ENCODE results near the gene GRIP1.

Gene GRIP1

DNA sequence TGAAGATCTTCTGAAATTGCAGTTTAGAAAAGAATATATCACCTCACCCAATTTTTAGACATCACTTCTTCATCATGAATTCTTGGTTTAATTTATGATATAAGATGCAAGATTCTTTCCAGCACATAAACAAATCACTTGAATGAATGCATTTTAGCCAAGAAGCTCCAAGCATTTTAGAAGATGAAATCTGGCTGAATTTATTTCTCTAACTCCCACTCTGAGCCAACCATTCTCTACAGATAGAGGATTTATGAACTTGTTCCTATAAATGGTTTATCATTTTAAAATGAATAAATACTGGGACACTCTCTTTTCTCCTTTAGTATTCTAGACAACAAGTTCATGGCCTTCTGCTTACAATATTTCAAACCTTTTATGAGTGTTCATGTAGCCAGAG, 71.7 kb downstream of the GRIP1 start:
- Histone ChIP-seq H3K9me3 (ENCODE audit: insufficient read depth, low read length) (no peaks in the 10 kb centered on the region), H3K27me3 (ENCODE audit: insufficient read depth, insufficient read length) (no peaks in the 10 kb centered on the region), H3K36me3 (ENCODE audit: insufficient read depth, insufficient read length, low read length) (no peaks in the 10 kb centered on the region), H3K9ac (ENCODE audit: insufficient read length, low read depth) (no peak overlapping the region), H3K4me3 (ENCODE audit: insufficient read length, low read depth) (no peak overlapping the region), H3K4me1 (ENCODE audit: insufficient read depth, insufficient read length) (no peaks in the 10 kb centered on the region)
- TF ChIP-seq YY1 (IDR thresholded peaks at IDR 0.05; ENCODE audit: insufficient read depth, insufficient read length): no peak
- no peak for DNase-seq (ENCODE audit: low read depth, low spot score)

- TF ChIP-seq YY1 (IDR thresholded peaks at IDR 0.05; ENCODE audit: insufficient read depth, insufficient read length): no peak
- TF ChIP-seq ZNF274 (IDR thresholded peaks at IDR 0.05; ENCODE audit: low read depth, low read length): no peak
- no peak for TF ChIP-seq SUZ12 (IDR thresholded peaks at IDR 0.05; ENCODE audit: extremely low read depth, insufficient read depth, insufficient read length)
- Histone ChIP-seq H3K36me3 (ENCODE audit: insufficient read depth, insufficient read length, low read length) (no peaks in the 10 kb centered on the region), H3K27me3 (ENCODE audit: insufficient read depth, insufficient read length) (no peaks in the 10 kb centered on the region), H3K9ac (ENCODE audit: insufficient read length, low read depth) (no peak overlapping the region), H3K4me1 (ENCODE audit: insufficient read depth, insufficient read length) (no peaks in the 10 kb centered on the region), H3K9me3 (ENCODE audit: insufficient read depth, low read length) (no peaks in the 10 kb centered on the region), H3K4me3 (ENCODE audit: insufficient read length, low read depth) (no peak overlapping the region)
- no peak for DNase-seq (ENCODE audit: low read depth, low spot score)
Measured at GRCh38 chr12:66605293-66605692, 73.6 kb downstream of the GRIP1 start.

DNA sequence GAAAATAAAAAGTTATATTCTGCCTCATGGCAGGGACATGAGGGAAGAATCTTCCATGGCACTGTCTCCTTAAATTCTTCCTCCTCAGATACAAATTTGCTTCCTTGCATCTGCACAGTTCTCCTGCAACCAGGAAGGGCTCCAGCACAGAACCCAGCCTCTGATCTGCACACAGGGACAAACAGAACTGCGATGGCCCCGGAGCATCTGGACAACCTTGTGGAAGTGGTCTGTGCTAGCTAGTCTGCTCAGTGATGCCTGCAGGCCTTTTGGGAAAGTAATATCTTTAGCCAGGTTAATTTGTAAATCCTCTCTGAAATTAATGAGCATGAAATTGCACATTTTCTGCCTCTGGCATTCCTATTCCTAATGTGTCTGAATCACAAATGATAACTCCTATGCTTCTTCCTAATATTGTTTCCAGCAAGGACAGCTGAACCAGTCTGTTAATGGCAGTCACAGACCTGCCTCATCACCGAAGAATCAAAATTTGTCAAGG, 74.8 kb downstream of the GRIP1 start:
- no peaks in the 10 kb centered on the region for H3K4me1 ChIP-seq (ENCODE audit: insufficient read depth, insufficient read length)
- H3K36me3 ChIP-seq (ENCODE audit: insufficient read depth, insufficient read length, low read length): no peaks in the 10 kb centered on the region
- no peaks in the 10 kb centered on the region for H3K27me3 ChIP-seq (ENCODE audit: insufficient read depth, insufficient read length)
- no peak for DNase-seq (ENCODE audit: low read depth, low spot score)
- H3K9me3 ChIP-seq (ENCODE audit: insufficient read depth, low read length): no peaks in the 10 kb centered on the region
- no peak overlapping the region for H3K9ac ChIP-seq (ENCODE audit: insufficient read length, low read depth)
- no peak for TF ChIP-seq ZNF274 (IDR thresholded peaks at IDR 0.05; ENCODE audit: low read depth, low read length)
- no peak overlapping the region for H3K4me3 ChIP-seq (ENCODE audit: insufficient read length, low read depth)

DNA sequence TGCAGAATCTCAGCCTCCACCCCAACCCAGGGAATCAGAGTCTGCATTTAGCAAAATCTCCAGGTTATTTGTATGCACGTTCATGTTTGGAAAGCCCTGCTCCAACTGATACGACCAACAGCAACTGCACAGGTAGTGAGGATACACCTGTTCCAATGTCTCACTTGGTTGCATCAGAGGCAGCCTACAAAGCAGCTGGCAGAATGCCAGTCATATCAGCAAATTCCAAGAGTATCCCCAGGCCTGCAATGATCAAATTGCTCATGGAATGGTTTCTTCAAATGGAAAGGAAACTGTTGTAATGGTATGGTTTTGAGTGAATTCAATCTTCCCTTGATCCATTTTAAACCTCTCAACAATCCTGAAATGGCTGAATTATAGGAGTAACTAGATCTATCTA, 75.4 kb downstream of the GRIP1 start:
- H3K4me1 ChIP-seq (ENCODE audit: insufficient read depth, insufficient read length): no peaks in the 10 kb centered on the region
- no peaks in the 10 kb centered on the region for H3K36me3 ChIP-seq (ENCODE audit: insufficient read depth, insufficient read length, low read length)
- TF ChIP-seq SUZ12 (IDR thresholded peaks at IDR 0.05; ENCODE audit: extremely low read depth, insufficient read depth, insufficient read length) (no peak), ZNF274 (IDR thresholded peaks at IDR 0.05; ENCODE audit: low read depth, low read length) (no peak), YY1 (IDR thresholded peaks at IDR 0.05; ENCODE audit: insufficient read depth, insufficient read length) (no peak)
- H3K9me3 ChIP-seq (ENCODE audit: insufficient read depth, low read length): no peaks in the 10 kb centered on the region
- H3K9ac ChIP-seq (ENCODE audit: insufficient read length, low read depth): no peak overlapping the region
- H3K4me3 ChIP-seq (ENCODE audit: insufficient read length, low read depth): no peak overlapping the region
- no peak for DNase-seq (ENCODE audit: low read depth, low spot score)
- H3K27me3 ChIP-seq (ENCODE audit: insufficient read depth, insufficient read length): no peaks in the 10 kb centered on the region

DNA sequence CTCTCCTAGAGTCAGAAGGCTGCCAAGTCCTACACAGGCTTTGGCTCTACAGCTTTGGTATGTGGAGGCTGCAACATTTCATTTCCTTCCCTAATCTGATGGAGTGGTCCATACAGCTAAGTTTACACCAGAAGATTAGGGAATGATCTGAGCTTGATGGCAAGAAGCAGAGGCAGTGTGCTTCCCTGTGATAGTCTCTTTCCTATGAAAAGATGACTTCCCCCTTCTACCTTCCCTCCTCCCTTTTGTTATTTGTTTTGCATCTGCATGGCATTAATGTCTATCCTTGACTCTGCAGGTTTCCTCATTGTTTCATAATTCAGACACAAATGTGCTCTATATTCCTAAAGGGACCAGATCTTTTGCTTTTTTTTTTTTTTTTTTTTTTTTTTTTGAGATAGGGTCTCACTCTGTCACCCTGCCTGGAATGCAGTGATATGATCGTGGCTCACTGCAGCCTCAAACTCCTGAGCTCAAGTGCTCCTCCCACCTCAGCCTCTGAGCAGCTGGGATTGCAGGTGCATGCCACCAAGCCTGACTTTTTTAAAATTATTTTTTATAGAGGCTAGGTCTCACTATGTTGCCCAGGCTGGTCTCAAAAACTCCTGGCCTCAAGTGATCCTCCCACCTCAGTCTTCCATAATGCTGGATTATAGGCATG, 76.3 kb downstream of the GRIP1 start:
- TF ChIP-seq YY1 (IDR thresholded peaks at IDR 0.05; ENCODE audit: insufficient read depth, insufficient read length) (no peak), ZNF274 (IDR thresholded peaks at IDR 0.05; ENCODE audit: low read depth, low read length) (no peak), SUZ12 (IDR thresholded peaks at IDR 0.05; ENCODE audit: extremely low read depth, insufficient read depth, insufficient read length) (no peak)
- no peaks in the 10 kb centered on the region for H3K36me3 ChIP-seq (ENCODE audit: insufficient read depth, insufficient read length, low read length)
- no peak overlapping the region for H3K4me3 ChIP-seq (ENCODE audit: insufficient read length, low read depth)
- no peak for DNase-seq (ENCODE audit: low read depth, low spot score)
- no peaks in the 10 kb centered on the region for H3K4me1 ChIP-seq (ENCODE audit: insufficient read depth, insufficient read length)
- no peaks in the 10 kb centered on the region for H3K9me3 ChIP-seq (ENCODE audit: insufficient read depth, low read length)
- no peak overlapping the region for H3K9ac ChIP-seq (ENCODE audit: insufficient read length, low read depth)
- H3K27me3 ChIP-seq (ENCODE audit: insufficient read depth, insufficient read length): no peaks in the 10 kb centered on the region

DNA sequence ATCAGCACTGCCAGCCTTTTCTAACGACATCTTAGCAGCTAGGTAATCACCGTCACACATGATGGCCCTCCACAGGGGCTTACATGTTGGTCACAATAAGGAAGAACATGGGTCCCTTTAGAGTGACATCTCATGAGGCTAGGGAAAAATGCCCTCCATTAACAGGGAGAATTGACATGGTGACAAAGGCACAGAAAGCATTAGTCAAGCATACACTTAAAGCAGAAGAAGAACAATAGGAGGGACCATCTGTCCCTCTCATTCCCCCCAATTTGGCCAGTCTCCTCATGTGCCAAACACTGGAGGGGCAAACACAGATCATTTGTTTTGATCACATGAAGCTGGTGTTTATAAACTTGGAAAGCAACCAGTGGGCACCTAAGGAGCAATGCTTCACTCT, 78.0 kb downstream of the GRIP1 start:
- TF ChIP-seq ZNF274 (IDR thresholded peaks at IDR 0.05; ENCODE audit: low read depth, low read length) (no peak), SUZ12 (IDR thresholded peaks at IDR 0.05; ENCODE audit: extremely low read depth, insufficient read depth, insufficient read length) (no peak), YY1 (IDR thresholded peaks at IDR 0.05; ENCODE audit: insufficient read depth, insufficient read length) (no peak)
- no peak overlapping the region for H3K9ac ChIP-seq (ENCODE audit: insufficient read length, low read depth)
- H3K9me3 ChIP-seq (ENCODE audit: insufficient read depth, low read length): no peaks in the 10 kb centered on the region
- no peak for DNase-seq (ENCODE audit: low read depth, low spot score)
- no peaks in the 10 kb centered on the region for H3K4me1 ChIP-seq (ENCODE audit: insufficient read depth, insufficient read length)
- H3K4me3 ChIP-seq (ENCODE audit: insufficient read length, low read depth): no peak overlapping the region
- no peaks in the 10 kb centered on the region for H3K36me3 ChIP-seq (ENCODE audit: insufficient read depth, insufficient read length, low read length)
- no peaks in the 10 kb centered on the region for H3K27me3 ChIP-seq (ENCODE audit: insufficient read depth, insufficient read length)

DNA sequence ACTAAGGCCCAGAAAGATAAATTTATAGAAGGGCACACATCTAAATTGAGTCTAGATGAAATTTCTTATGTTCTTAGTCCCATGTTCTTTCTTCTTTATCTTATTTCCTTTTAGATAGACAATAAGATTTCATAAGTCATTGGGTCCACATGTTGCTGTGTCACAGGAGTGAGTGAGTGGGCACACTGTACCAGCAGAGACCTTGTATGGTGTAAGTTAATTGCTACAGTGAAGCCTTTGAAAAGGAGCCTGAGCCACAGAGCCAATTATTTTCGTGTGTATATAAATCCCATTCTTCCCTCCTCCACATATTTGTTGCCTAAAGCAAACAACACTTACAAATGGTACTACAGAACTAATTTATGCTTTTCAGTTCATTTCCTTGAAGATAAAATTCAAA, 79.1 kb downstream of the GRIP1 start:
- H3K36me3 ChIP-seq (ENCODE audit: insufficient read depth, insufficient read length, low read length): no peaks in the 10 kb centered on the region
- H3K9ac ChIP-seq (ENCODE audit: insufficient read length, low read depth): no peak overlapping the region
- no peak for TF ChIP-seq SUZ12 (IDR thresholded peaks at IDR 0.05; ENCODE audit: extremely low read depth, insufficient read depth, insufficient read length)
- no peak for TF ChIP-seq YY1 (IDR thresholded peaks at IDR 0.05; ENCODE audit: insufficient read depth, insufficient read length)
- no peak for TF ChIP-seq ZNF274 (IDR thresholded peaks at IDR 0.05; ENCODE audit: low read depth, low read length)
- H3K4me3 ChIP-seq (ENCODE audit: insufficient read length, low read depth): no peak overlapping the region
- DNase-seq (ENCODE audit: low read depth, low spot score): no peak
- H3K27me3 ChIP-seq (ENCODE audit: insufficient read depth, insufficient read length): no peaks in the 10 kb centered on the region
- H3K4me1 ChIP-seq (ENCODE audit: insufficient read depth, insufficient read length): no peaks in the 10 kb centered on the region
- H3K9me3 ChIP-seq (ENCODE audit: insufficient read depth, low read length): no peaks in the 10 kb centered on the region

All from NT2/D1 (cell line).